Activated T-cell treated with anti-CD3 and anti-CD28 coated beads, Interleukin-2, amount 50 U/mL, for 24 hours (primary cell): ENCODE data around the gene ZBTB47.

Experiments used
- DNase-seq: peaks from one replicate; pipeline ENCODE4 v3.0.0-alpha.2; 2020
- H3K27ac Mint-ChIP-seq: 2 replicates; pipeline ENCODE4 v1.8.0; 2020; ENCODE audit warnings: mild to moderate bottlenecking, mixed read lengths
- H3K27me3 Mint-ChIP-seq: 2 replicates; pipeline ENCODE4 v1.8.0; 2020; ENCODE audit warnings: mixed read lengths
- H3K36me3 Mint-ChIP-seq: 2 replicates; pipeline ENCODE4 v1.8.0; 2020; ENCODE audit warnings: low read depth, mixed read lengths
- H3K4me1 Mint-ChIP-seq: 2 replicates; pipeline ENCODE4 v1.8.0; 2020; ENCODE audit warnings: low read depth, mixed read lengths
- H3K4me3 Mint-ChIP-seq: 2 replicates; pipeline ENCODE4 v1.8.0; 2020; ENCODE audit warnings: mild to moderate bottlenecking, moderate library complexity, mixed read lengths
- H3K9me3 Mint-ChIP-seq: 2 replicates; pipeline ENCODE4 v1.8.0; 2020; ENCODE audit warnings: mixed read lengths

The ZBTB47 gene

GRCh38 chr3:42658091-42658770 is 4.7 kb downstream of the ZBTB47 start:
- DNase-seq: no peak
- Mint-ChIP-seq H3K27me3 (peaks cover 3% of the 10 kb centered on the region), H3K27ac (peak overlapping the region; percentile 23), H3K4me3 (no peak overlapping the region), H3K4me1 (peaks cover 6% of the 10 kb centered on the region), H3K36me3 (no peaks in the 10 kb centered on the region), H3K9me3 (no peaks in the 10 kb centered on the region)

GRCh38 chr3:42658771-42659390 is 5.4 kb downstream of the ZBTB47 start:
- no peak for DNase-seq
- Mint-ChIP-seq H3K9me3 (no peaks in the 10 kb centered on the region), H3K36me3 (no peaks in the 10 kb centered on the region), H3K27me3 (peaks cover under 1% of the 10 kb centered on the region), H3K27ac (no peak overlapping the region), H3K4me3 (no peak overlapping the region), H3K4me1 (peaks cover 1% of the 10 kb centered on the region)

GRCh38 chr3:42659451-42660130 is 6.1 kb downstream of the ZBTB47 start:
- H3K27me3 Mint-ChIP-seq: no peaks in the 10 kb centered on the region
- no peak overlapping the region for H3K27ac Mint-ChIP-seq
- no peaks in the 10 kb centered on the region for H3K4me1 Mint-ChIP-seq
- no peak for DNase-seq
- no peaks in the 10 kb centered on the region for H3K9me3 Mint-ChIP-seq
- no peak overlapping the region for H3K4me3 Mint-ChIP-seq
- no peaks in the 10 kb centered on the region for H3K36me3 Mint-ChIP-seq

- Mint-ChIP-seq H3K4me1 (no peaks in the 10 kb centered on the region), H3K27ac (no peak overlapping the region), H3K36me3 (no peaks in the 10 kb centered on the region), H3K27me3 (no peaks in the 10 kb centered on the region), H3K4me3 (no peak overlapping the region), H3K9me3 (no peaks in the 10 kb centered on the region)
- DNase-seq: no peak
Measured at GRCh38 chr3:42660131-42660715, 6.7 kb downstream of the ZBTB47 start.

- Mint-ChIP-seq H3K4me3 (no peak overlapping the region), H3K9me3 (no peaks in the 10 kb centered on the region), H3K4me1 (no peaks in the 10 kb centered on the region), H3K27ac (no peak overlapping the region), H3K36me3 (no peaks in the 10 kb centered on the region), H3K27me3 (no peaks in the 10 kb centered on the region)
- no peak for DNase-seq
Measured at GRCh38 chr3:42660898-42661297, 7.4 kb downstream of the ZBTB47 start.

- Mint-ChIP-seq H3K9me3 (no peaks in the 10 kb centered on the region), H3K36me3 (no peaks in the 10 kb centered on the region)
Measured at GRCh38 chr3:42661593-42662022, 8.1 kb downstream of the ZBTB47 start.

GRCh38 chr3:42662037-42662812 is 8.7 kb downstream of the ZBTB47 start:
- Mint-ChIP-seq H3K27me3 (no peaks in the 10 kb centered on the region), H3K4me3 (no peak overlapping the region), H3K27ac (no peak overlapping the region), H3K36me3 (no peaks in the 10 kb centered on the region), H3K9me3 (no peaks in the 10 kb centered on the region), H3K4me1 (no peaks in the 10 kb centered on the region)
- DNase-seq: no peak

More at GRCh38 chr3:42661593-42662022, 8.1 kb downstream of the ZBTB47 start:
- Mint-ChIP-seq H3K4me1 (no peaks in the 10 kb centered on the region), H3K27me3 (no peaks in the 10 kb centered on the region), H3K27ac (no peak overlapping the region), H3K4me3 (no peak overlapping the region)
- DNase-seq: no peak

GRCh38 chr3:42662813-42663535 is 9.5 kb downstream of the ZBTB47 start:
- H3K27me3 Mint-ChIP-seq: no peaks in the 10 kb centered on the region
- DNase-seq: no peak
- H3K36me3 Mint-ChIP-seq: no peaks in the 10 kb centered on the region
- no peak overlapping the region for H3K27ac Mint-ChIP-seq
- H3K9me3 Mint-ChIP-seq: no peaks in the 10 kb centered on the region
- no peak overlapping the region for H3K4me3 Mint-ChIP-seq
- no peaks in the 10 kb centered on the region for H3K4me1 Mint-ChIP-seq

GRCh38 chr3:42663581-42664437 is 10.3 kb downstream of the ZBTB47 start:
- Mint-ChIP-seq H3K9me3 (no peaks in the 10 kb centered on the region), H3K4me3 (no peak overlapping the region), H3K36me3 (no peaks in the 10 kb centered on the region), H3K4me1 (no peaks in the 10 kb centered on the region), H3K27me3 (no peaks in the 10 kb centered on the region), H3K27ac (no peak overlapping the region)
- DNase-seq: no peak

GRCh38 chr3:42664438-42664803 is 10.9 kb downstream of the ZBTB47 start:
- no peaks in the 10 kb centered on the region for H3K36me3 Mint-ChIP-seq

GRCh38 chr3:42665050-42665878 is 11.8 kb downstream of the ZBTB47 start:
- no peaks in the 10 kb centered on the region for H3K4me1 Mint-ChIP-seq
- no peaks in the 10 kb centered on the region for H3K9me3 Mint-ChIP-seq
- H3K36me3 Mint-ChIP-seq: no peaks in the 10 kb centered on the region
- no peaks in the 10 kb centered on the region for H3K27me3 Mint-ChIP-seq
- H3K4me3 Mint-ChIP-seq: no peak overlapping the region
- DNase-seq: peak; percentile 22
- no peak overlapping the region for H3K27ac Mint-ChIP-seq

More at GRCh38 chr3:42664438-42664803, 10.9 kb downstream of the ZBTB47 start:
- Mint-ChIP-seq H3K27ac (no peak overlapping the region), H3K4me3 (no peak overlapping the region), H3K4me1 (no peaks in the 10 kb centered on the region), H3K9me3 (no peaks in the 10 kb centered on the region), H3K27me3 (no peaks in the 10 kb centered on the region)
- DNase-seq: no peak

- no peak for DNase-seq
- Mint-ChIP-seq H3K27ac (no peak overlapping the region), H3K36me3 (no peaks in the 10 kb centered on the region), H3K9me3 (no peaks in the 10 kb centered on the region), H3K4me1 (no peaks in the 10 kb centered on the region), H3K4me3 (no peak overlapping the region), H3K27me3 (no peaks in the 10 kb centered on the region)
Measured at GRCh38 chr3:42666022-42666421, 12.5 kb downstream of the ZBTB47 start.
